Fibroblast of the aortic adventitia (primary cell): ENCODE data around the gene CAMTA1. TPM values are rescaled to one million over a fixed set of nuclear protein-coding genes. Genes with fewer than 3 reads are reported as not detected.

Source experiments
- DNase-seq: peaks from one replicate; pipeline ENCODE4 v3.0.0-alpha.2; 2010; ENCODE audit warnings: low read depth
- H3K4me3 ChIP-seq: 2 replicates; pipeline ENCODE4 v1.5.1; 2011; ENCODE audit warnings: low read depth, mild to moderate bottlenecking, control low read depth, low read length, moderate library complexity
- total RNA-seq: library from RNA; depleted of rRNA; stranded (reverse); fragments of >200 nt; gene quantifications from 2 replicates; pipeline ENCODE4 v1.2.3, GENCODE V29; 2012; ENCODE audit warnings: low replicate concordance
- TF ChIP-seq, protein P1 (sequence below): IDR thresholded peaks from 2 replicates; pipeline ENCODE4 v1.5.1; 2011; ENCODE audit warnings: mild to moderate bottlenecking, low read length, control low read depth, inconsistent platforms; ENCODE audit not compliant: insufficient read depth

The CAMTA1 gene
- total RNA-seq, 1 donor, result 91.9 TPM

DNA sequence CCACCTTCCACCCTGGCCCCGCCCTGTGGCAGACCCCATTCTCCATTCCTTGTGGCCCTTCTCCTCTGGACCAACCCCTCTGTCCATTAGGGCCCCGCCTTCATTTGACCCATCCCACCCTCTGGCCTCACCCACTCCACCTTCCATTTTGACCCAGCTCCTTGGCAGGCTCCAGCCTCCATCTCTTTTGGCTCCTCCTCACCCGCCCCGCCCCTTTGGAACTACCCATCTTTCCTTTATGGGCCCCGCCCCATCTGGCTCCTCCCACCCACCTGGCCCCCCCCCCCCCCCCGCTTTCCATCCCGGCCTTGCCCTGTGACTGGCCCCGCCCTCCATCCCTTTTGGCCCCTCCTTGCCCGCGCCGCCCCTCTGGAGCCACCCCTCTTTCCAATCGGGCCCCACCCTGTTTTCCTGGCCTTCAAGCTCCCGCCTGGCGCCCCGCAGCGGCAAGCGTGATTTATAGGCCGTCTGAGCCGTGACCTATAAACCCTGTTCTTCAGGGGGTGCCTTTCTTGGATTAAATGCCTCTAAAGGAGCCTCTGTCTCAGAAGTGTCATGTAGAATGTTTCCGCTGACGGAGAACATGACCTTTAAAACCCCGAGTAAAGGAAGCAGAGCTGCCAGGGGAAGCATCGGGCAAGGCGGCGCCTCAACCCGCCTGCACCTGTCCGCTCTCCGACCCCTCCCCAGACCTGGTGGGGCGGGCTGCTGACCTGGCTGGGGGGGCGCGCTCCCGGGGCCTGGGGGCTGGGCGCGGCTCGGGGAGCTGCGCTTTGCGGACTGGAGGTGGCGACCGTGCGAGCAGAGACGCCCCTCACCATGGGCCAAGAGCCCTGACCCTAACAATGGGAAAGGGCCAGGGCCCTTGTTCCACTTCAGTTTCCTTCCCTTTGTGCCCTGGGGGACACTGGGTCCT is 178.0 kb downstream of the CAMTA1 start:
- DNase-seq, result no peak
- TF ChIP-seq, protein P1, sequence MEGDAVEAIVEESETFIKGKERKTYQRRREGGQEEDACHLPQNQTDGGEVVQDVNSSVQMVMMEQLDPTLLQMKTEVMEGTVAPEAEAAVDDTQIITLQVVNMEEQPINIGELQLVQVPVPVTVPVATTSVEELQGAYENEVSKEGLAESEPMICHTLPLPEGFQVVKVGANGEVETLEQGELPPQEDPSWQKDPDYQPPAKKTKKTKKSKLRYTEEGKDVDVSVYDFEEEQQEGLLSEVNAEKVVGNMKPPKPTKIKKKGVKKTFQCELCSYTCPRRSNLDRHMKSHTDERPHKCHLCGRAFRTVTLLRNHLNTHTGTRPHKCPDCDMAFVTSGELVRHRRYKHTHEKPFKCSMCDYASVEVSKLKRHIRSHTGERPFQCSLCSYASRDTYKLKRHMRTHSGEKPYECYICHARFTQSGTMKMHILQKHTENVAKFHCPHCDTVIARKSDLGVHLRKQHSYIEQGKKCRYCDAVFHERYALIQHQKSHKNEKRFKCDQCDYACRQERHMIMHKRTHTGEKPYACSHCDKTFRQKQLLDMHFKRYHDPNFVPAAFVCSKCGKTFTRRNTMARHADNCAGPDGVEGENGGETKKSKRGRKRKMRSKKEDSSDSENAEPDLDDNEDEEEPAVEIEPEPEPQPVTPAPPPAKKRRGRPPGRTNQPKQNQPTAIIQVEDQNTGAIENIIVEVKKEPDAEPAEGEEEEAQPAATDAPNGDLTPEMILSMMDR, result no peak
- H3K4me3 ChIP-seq, result no peak overlapping the region

DNA sequence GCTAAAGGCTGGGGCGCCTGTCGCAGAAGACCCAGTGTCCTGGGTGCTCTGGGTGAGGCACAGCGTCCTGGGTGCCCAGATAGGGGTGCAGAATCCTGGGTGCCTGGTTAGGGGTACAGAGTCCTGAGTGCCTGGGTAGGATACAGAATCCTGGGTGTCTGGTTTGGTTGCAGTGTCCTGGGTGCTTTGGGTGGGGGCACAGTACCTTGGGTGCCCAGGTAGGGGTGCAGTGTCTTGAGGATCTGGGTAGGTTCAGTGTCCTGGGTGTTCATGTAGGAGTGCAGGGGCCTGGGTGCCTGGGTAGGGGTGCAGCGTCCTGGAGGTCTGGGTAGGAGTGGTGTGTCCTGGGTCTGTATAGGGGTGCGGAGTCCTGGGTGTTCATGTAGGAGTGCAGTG is 178.7 kb downstream of the CAMTA1 start:
- DNase-seq, result no peak
- H3K4me3 ChIP-seq, result no peak overlapping the region
- TF ChIP-seq, protein P1, result no peak

DNA sequence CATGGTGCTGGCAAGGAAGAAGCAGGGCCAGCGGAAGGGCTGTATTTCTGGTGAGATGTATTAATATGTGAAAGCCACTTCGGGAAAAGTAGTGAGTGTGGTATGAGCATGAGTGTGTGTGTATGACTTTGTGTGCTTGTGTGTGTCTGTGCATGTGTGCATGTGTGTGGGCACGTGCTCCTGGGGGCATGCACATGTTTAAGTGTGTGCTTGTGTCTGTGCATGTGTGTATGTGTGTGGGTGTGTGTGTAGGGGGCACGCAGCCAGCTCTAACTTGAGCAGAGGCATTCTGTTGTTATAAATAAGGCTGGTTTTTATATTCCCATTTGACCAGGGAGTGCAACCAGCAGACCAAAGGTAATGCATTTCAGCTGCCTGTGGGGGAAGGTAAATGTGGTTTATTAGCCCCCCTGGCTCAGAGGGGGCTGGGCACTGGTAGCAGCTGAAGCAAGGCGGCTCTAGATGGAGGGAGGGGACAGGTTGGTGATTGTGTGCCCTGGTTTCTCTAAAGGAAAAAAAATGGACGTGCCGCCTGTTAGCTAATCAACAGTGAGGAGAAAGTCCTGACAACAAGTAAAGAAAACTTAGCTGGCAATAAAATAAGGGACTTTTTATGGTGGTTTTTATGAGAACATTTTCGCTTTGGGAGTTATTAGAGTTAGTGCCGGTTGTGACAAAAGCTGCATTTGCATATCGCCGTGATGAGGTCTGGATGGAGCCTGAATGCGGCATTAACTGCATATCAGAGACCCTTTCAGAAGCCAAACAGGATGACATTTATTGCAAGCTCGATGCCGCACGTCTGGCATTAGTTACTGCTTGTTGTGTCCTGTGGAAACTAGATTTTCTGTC is 180.1 kb downstream of the CAMTA1 start:
- DNase-seq, result no peak
- no peak overlapping the region for H3K4me3 ChIP-seq
- TF ChIP-seq, protein P1, result no peak

DNA sequence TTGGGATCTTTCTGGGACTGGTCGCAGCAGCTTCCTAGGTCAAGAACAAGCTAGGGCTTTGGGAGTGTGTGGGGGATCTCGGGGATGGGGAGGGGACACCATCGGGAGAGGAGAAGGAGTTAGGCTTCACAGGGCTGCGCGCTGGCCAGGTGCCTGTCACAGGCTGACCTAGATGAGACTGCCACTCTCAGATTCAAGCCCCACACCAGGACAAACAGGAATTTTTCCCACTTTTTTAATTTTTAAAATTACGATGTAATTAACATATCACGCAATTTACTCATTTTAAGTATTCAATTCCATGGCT is 180.6 kb downstream of the CAMTA1 start:
- no peak for DNase-seq
- H3K4me3 ChIP-seq, result no peak overlapping the region
- TF ChIP-seq, protein P1, result no peak

DNA sequence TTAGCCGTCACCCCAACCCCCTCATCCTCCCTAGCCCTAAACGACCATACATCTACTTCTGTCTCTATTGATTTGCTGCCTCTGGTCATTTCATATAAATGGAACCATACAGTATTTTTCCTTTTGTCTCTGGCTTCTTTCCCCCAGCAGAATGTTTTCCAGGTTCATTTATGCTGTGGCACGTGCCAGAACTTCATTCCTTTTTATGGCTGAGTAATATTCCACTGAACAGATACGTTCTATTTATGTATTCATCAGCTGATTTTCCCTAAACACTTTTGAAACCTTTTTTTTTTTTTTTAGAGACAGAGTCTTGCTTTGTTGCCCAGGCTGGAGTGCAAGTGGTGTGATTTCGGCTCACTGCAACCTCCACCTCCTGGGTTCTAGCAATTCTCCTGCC is 181.1 kb downstream of the CAMTA1 start:
- DNase-seq, result no peak
- no peak overlapping the region for H3K4me3 ChIP-seq
- TF ChIP-seq, protein P1, result no peak

DNA sequence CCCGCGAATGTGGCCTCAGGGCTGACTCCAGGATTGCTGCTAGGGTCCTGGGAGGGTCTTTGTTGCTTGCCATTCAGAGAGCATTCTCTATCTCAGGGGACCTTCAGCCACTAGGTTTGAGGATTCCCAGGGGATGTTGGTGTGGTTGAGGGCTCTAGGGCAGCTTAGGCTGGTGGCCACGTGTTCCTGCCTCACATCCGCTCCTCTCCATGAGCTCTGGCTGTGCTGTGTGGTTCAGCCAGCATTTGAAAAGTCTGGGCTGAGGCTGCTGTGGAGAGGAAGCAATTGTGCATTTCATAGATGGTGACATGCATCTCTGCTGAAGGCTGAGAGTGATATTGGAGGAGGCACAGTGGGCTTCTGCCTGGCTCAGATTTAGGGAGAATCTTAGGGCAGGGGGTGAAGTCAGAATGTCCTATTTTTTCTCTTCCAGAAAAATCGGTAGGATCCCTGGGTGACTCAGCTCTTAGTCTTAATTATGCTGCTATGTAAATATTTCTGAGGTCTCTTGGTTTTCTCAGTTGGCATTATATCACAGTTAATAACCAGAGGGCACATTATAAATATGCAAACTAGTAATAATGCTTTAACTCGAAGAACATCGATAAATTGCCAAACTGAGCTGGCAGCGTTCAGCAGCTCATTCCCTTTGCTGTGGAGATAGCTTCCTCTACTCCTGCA is 182.3 kb downstream of the CAMTA1 start:
- TF ChIP-seq, protein P1, result no peak
- no peak for DNase-seq
- H3K4me3 ChIP-seq, result no peak overlapping the region
